HEK293T (cell line): ENCODE measurements around the gene CGB3.
"Not testable (repeated sequence)": the region's sequence is repeated elsewhere in the genome, so short reads cannot be mapped to it uniquely, and the experiment has no call there.

ENCODE experiments used
- ARNT ChIP-seq: fragments of 450-650 bp; IDR thresholded peaks from 2 replicates; pipeline ENCODE4 v1.6.1; 2017; ENCODE audit warnings: mild to moderate bottlenecking
- BHLHE40 ChIP-seq: fragments of 450-650 bp; IDR thresholded peaks from 2 replicates; pipeline ENCODE4 v1.6.1; 2016; ENCODE audit warnings: mild to moderate bottlenecking, moderate library complexity, borderline replicate concordance
- CTBP1 ChIP-seq: fragments of 450-650 bp; IDR thresholded peaks from 2 replicates; pipeline ENCODE4 v1.6.1; 2016; ENCODE audit warnings: borderline replicate concordance
- FOXA1 ChIP-seq: fragments of 450-650 bp; IDR thresholded peaks from 2 replicates; pipeline ENCODE4 v1.6.1; 2016; ENCODE audit warnings: mild to moderate bottlenecking
- FOXK2 ChIP-seq: fragments of 450-650 bp; IDR thresholded peaks from 2 replicates; pipeline ENCODE4 v1.6.1; 2016; ENCODE audit warnings: mild to moderate bottlenecking
- FOXM1 ChIP-seq: fragments of 450-650 bp; IDR thresholded peaks from 2 replicates; pipeline ENCODE4 v1.6.1; 2017; ENCODE audit warnings: mild to moderate bottlenecking, borderline replicate concordance
- HDGF ChIP-seq: fragments of 450-650 bp; IDR thresholded peaks from 2 replicates; pipeline ENCODE4 v1.6.1; 2017; ENCODE audit warnings: antibody characterized with exemption, borderline replicate concordance
- L3MBTL2 ChIP-seq: fragments of 450-650 bp; conservative IDR thresholded peaks from 2 replicates; pipeline ENCODE4 v1.6.1; 2016; ENCODE audit warnings: mild to moderate bottlenecking
- LEF1 ChIP-seq: fragments of 450-650 bp; IDR thresholded peaks from 2 replicates; pipeline ENCODE4 v1.6.1; 2017; ENCODE audit warnings: mild to moderate bottlenecking, borderline replicate concordance
- SP1 ChIP-seq: fragments of 450-650 bp; IDR thresholded peaks from 2 replicates; pipeline ENCODE4 v1.6.1; 2017
- SUZ12 ChIP-seq: fragments of 450-650 bp; IDR thresholded peaks from 2 replicates; pipeline ENCODE4 v1.6.1; 2016; ENCODE audit warnings: mild to moderate bottlenecking
- TARDBP ChIP-seq: fragments of 450-650 bp; IDR thresholded peaks from 2 replicates; pipeline ENCODE4 v1.6.1; 2016
- ZNF384 ChIP-seq: fragments of 450-650 bp; IDR thresholded peaks from 2 replicates; pipeline ENCODE4 v1.6.1; 2016

- TF ChIP-seq FOXM1, HDGF, SUZ12, FOXK2, SP1, LEF1, CTBP1, BHLHE40, FOXA1, ARNT, ZNF384, TARDBP, L3MBTL2: not testable (repeated sequence)
Measured at GRCh38 chr19:49029749-49030148, 5.6 kb upstream of the CGB3 start.
